HTR-8/SVneo (cell line): Measurements from ENCODE around the gene PLEKHA7.
"Not testable (repeated sequence)": the region's sequence is repeated elsewhere in the genome, so short reads cannot be mapped to it uniquely, and the experiment has no call there.

Experiments used
- DNase-seq: peaks from one replicate; pipeline ENCODE4 v3.0.0; 2011; ENCODE audit warnings: low spot score, mixed read lengths; ENCODE audit not compliant: insufficient read length
- FAIRE-seq: peaks from 2 replicates; lab custom pipeline; 2011; peaks lifted over from hg19 to GRCh38; lab: Jason Lieb, UNC

PLEKHA7 gene

GRCh38 chr11:16891165-16891564, 123.0 kb downstream of the PLEKHA7 start:
- no peak for FAIRE-seq
- no peak for DNase-seq

DNA sequence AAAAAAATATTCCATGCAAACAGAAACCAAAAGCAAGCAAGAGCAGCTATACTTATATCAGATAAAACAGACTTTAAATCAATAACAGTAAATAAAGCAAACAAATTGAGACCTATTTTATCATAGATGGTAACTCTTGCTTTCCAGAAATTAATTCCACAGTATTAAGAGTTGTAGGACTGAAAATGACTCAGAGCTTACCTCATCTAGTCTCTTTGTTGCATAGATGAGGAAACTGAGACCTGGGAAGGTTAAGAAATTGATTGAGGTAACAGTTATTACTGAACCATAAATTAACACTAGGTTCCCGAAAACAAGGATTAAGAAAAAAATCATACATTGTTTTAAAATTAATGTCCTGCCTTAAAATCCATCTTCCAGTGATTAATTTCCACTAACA, 123.8 kb downstream of the PLEKHA7 start:
- no peak for FAIRE-seq
- DNase-seq, result no peak

- FAIRE-seq (no peak), DNase-seq (no peak)
These were observed 124.3 kb downstream of the PLEKHA7 start for GRCh38 chr11:16889905-16890304.

- DNase-seq, result not testable (repeated sequence)
- peak; percentile 65 for FAIRE-seq
These were observed 125.2 kb downstream of the PLEKHA7 start for GRCh38 chr11:16889010-16889409.

GRCh38 chr11:16887887-16888286, 126.3 kb downstream of the PLEKHA7 start:
- not testable (repeated sequence) for FAIRE-seq, DNase-seq

DNA sequence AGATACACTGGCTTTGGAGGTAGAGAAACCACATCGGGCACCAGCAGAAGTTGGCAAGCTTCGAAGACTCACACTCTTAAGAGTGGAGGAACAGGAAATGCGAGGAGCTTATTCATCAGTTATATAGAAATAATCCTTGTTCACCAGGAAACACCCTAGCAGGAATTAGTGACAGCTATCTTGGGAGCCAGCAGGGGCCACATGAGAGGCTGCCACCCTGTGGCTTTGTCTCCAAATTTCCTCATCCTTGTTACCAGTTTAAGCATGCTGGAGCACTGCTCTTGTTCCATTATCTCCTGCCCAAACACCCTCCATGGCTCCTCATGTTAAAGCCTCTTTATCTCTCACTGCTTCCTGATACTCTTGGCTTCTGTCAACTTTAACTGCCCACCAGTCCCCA, 131.0 kb downstream of the PLEKHA7 start:
- DNase-seq, result peak; percentile 22
- FAIRE-seq, result no peak

- DNase-seq (no peak), FAIRE-seq (no peak)
These were observed 132.4 kb downstream of the PLEKHA7 start for GRCh38 chr11:16881766-16882165.

GRCh38 chr11:16881074-16881709, 133.0 kb downstream of the PLEKHA7 start:
- FAIRE-seq (no peak), DNase-seq (peak; percentile 29)

GRCh38 chr11:16880184-16880801, 133.9 kb downstream of the PLEKHA7 start:
- FAIRE-seq (no peak), DNase-seq (no peak)

DNA sequence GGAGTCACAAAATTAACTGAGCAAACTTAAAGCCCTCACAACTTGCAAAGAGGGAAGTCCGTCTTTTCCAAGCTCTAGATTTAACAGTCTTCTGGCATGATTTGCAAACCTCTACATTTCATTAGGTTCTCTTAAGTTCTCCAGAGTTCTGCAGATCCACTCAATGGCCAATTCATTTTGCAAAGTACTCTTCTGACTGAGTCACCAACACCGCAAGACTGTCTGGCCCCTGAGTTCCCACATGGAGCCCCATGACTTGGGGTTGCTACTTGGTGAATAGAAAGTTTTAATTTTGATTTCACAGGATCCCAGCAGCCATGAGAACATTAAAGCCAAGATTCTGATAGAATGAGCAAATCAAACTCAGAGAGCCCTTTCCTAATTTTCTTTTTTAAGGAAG, 134.5 kb downstream of the PLEKHA7 start:
- no peak for FAIRE-seq
- no peak for DNase-seq

DNA sequence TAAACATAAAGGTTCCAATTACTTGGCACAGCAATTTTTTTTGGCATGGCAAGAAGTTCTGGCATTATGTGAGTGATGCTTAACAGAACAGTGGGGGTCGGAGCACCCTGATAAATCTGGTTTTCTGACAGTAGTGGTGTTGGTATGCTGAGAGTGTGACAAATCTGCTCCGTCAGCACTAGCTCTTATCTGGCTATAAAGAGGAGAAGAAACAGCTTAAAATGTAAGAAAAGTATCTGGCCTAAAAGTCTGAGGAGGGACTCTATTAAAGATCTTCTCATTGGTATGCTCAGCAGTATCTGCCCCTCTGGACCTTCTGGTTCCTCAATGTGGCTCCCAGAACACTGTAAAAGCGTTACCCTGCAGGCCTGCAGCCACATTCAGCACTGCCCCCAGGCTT, 137.4 kb downstream of the PLEKHA7 start:
- DNase-seq (no peak), FAIRE-seq (no peak)

- FAIRE-seq, result no peak
These were observed 138.0 kb downstream of the PLEKHA7 start for GRCh38 chr11:16876053-16876752.

GRCh38 chr11:16874275-16874975, 139.8 kb downstream of the PLEKHA7 start:
- FAIRE-seq (no peak), DNase-seq (no peak)

More at GRCh38 chr11:16876053-16876752, 138.0 kb downstream of the PLEKHA7 start:
- no peak for DNase-seq

DNA sequence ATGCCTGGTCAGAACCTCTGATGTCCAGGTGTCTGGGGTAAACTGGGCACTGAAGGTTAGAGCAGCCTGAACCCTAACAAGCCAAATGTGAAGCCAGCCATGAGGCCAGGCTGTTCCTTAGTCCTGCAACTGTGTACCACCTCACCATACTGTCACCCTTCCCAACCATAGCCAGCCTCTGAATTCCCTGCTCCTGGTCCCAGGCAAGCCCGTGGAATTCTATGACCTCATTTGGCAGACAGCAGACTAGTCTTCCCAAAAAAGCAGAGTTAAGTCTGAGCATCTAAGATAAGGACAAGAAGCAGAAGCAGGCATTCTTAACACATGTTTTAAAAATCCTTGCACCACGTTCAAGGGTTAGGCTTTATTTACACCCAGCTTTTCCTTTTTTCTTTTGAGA, 140.9 kb downstream of the PLEKHA7 start:
- FAIRE-seq, result no peak

GRCh38 chr11:16871368-16871767, 142.8 kb downstream of the PLEKHA7 start:
- DNase-seq, result peak; percentile 21
- FAIRE-seq, result no peak

More for the DNA sequence above, 140.9 kb downstream of the PLEKHA7 start:
- DNase-seq, result peak; percentile 19

GRCh38 chr11:16867097-16867496, 147.1 kb downstream of the PLEKHA7 start:
- DNase-seq (no peak), FAIRE-seq (no peak)

GRCh38 chr11:16864428-16864827, 149.8 kb downstream of the PLEKHA7 start:
- not testable (repeated sequence) for DNase-seq, FAIRE-seq

- FAIRE-seq (no peak), DNase-seq (no peak)
These were observed 150.8 kb downstream of the PLEKHA7 start for GRCh38 chr11:16863389-16863788.

- no peak for DNase-seq
- FAIRE-seq, result no peak
These were observed 151.5 kb downstream of the PLEKHA7 start for GRCh38 chr11:16862726-16863125.

GRCh38 chr11:16861862-16862261, 152.4 kb downstream of the PLEKHA7 start:
- DNase-seq (no peak), FAIRE-seq (no peak)

GRCh38 chr11:16860617-16861016, 153.6 kb downstream of the PLEKHA7 start:
- FAIRE-seq (no peak), DNase-seq (no peak)
